ENCODE measurements around the gene CRKL.
"Not testable (repeated sequence)": the region's sequence is repeated elsewhere in the genome, so short reads cannot be mapped to it uniquely, and the experiment has no call there.

CRKL gene

DNA sequence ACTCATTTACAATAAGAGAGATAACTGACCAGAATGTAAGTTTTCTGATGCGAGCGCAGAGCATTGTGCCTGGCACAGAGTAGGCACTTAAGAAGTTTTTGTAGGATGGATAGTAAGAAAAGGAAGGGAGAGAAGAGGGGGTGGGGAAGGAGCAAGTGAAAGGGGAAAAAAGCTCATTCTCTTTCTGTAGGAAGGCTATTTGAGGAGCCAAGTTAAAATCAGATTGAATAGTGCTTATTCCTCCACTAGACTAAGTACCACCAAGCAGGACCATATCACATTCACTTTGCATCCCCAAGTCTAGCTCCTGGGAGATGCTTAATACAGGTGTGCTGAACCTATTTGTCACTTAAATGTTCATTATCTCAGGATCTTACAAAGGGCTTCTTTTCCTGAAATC, 14.1 kb upstream of the CRKL start:
- DNase-seq = no peak

GRCh38 chr22:20904008-20904979, 12.9 kb upstream of the CRKL start:
- no peak for DNase-seq

DNA sequence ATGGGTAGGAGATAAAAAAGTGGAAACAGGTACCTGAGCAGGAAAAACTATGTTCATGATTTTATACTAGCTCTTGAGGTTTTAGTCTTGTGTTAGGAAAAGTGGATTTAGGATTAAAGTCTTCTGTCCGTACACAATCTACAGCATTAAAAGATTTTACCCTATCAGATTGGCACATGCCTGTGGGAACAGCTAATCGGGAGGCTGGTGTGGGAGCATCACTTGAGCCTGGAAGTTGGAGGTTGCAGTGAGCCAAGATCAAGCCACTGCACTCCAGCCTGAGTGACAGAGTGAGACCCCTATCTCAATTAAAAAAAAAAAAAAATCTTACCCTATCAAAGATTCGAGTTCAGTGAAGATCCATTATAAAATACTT, 12.2 kb upstream of the CRKL start:
- no peak for DNase-seq

- peak; percentile 60 for DNase-seq
Measured at GRCh38 chr22:20905415-20906386, 11.5 kb upstream of the CRKL start.

DNA sequence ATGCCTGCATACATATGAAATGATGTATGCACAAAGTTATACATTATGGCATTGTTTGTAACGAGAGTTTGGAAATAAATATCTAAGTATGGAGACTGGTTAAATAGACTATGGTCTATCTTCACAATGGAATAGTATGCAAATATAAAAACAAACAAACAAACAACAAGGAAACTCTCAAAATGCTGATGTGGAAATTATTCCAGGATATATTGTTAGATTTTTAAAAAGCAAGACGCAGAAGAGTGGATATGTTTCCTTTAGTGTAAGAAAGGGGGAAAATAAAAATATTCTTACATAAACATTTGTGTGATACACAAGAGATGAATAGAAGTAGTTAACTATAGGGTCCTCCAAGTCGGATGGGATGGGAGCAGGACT, 10.8 kb upstream of the CRKL start:
- DNase-seq = no peak

DNA sequence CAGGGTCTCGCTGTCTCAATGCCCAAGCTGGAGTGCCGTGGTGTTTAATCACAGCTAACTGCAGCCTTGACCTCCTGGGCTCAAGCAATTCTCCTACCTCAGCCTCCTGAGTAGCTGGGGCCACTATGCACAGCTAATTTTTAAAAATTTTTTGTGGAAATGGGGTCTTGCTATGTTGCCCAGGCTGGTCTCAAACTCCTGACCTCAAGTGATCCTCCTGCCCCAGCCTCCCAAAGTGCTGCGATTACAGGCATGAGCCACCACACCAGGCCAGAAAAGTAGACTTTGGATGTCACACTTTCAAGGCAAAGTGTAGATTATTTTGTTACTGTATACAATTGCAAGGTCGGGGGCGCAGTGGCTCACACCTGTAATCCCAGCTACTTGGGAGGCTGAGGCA, 8.5 kb upstream of the CRKL start:
- DNase-seq = not testable (repeated sequence)

GRCh38 chr22:20909543-20910303, 7.5 kb upstream of the CRKL start:
- no peak for DNase-seq

- DNase-seq = no peak
Measured at GRCh38 chr22:20912494-20912893, 4.7 kb upstream of the CRKL start.

- no peak for DNase-seq
Measured at GRCh38 chr22:20918663-20919218, 1.5 kb downstream of the CRKL start.

DNA sequence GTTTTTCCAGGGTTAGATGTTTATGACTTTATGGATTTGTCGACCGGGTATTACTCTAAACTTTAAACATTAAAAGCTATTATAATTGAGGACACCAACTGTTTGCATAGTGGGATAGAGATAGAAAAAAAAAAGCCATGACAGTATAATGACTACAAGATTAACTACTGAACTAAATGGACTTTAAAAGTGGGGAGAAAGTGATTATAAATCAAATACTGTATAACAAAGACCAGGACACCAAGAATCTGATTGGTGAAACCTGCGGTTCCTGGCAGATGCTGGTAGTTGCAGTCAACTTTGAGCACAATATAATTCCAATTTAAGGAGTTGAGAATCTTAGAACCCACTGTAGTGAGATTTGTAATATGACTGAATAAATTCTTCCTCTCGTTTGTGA, 2.5 kb downstream of the CRKL start:
- no peak for DNase-seq

- DNase-seq = no peak
Measured at GRCh38 chr22:20920881-20921203, 3.6 kb downstream of the CRKL start.

DNA sequence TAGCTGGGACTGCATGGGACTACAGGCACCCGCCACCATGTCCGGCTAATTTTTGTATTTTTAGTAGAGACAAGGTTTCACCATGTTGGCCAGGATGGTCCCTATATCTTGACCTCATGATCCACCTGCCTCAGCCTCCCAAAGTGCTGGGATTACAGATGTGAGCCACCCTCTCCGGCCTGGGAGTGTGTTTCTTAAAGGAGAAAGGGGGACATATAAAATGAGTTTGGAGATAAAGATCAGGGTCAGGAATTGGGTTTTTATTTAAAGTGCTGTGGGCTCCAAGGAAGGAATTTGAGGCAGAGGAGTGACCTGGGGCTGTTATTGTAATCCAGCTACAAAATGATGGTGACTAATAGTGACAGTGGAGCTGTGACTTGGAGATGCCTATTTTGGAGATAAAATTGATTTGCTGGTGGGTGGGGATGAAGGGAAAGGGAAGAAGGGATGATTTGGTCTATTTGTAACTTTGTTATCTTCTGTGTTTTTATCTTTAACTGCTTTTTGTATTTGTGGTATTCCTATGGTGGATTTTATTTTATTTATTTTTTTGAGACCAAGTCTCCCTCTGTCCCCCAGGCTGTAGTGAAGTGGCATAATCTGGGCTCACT, 5.0 kb downstream of the CRKL start:
- no peak for DNase-seq

DNA sequence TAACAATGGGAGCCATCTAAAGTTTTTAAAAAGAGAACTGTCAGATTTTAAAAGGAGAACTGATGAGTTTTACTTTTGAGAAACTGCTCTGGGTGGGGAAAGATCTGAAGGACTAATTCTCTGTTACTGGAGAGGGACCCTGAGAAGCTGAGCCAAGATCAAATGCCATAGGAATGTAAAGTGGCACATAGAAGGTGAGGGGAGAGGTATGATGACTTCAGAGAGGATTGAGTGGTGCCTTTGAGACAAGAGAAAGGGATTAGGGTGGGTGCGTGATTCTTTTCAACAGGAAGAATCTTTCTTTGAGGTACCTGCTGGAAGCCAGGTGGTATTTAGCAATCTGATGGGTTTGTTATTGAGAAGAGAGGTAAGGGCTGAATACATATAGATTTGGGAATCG, 9.0 kb downstream of the CRKL start:
- no peak for DNase-seq

- no peak for DNase-seq
Measured at GRCh38 chr22:20927940-20928572, 10.8 kb downstream of the CRKL start.

GRCh38 chr22:20928573-20928967, 11.4 kb downstream of the CRKL start:
- DNase-seq = no peak

GRCh38 chr22:20930004-20930403, 12.8 kb downstream of the CRKL start:
- no peak for DNase-seq

DNA sequence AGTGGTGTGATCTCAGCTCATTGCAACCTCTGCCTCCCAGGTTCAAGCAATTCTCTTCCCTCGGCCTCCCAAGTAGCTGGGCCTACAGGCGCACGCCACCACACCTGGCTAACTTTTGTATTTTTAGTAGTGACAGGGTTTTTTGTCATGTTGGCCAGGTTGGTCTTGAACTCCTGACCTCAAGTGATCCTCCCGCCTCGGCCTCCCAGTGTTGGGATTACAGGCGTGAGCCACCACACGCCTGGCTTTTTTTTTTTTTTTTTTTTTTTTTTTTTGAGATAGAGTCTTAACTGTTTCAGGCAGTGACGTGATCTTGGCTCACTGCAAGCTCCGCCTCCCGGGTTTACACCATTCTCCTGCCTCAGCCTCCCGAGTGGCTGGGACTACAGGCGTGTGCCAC, 13.2 kb downstream of the CRKL start:
- not testable (repeated sequence) for DNase-seq

- no peak for DNase-seq
Measured at GRCh38 chr22:20931126-20931654, 14.0 kb downstream of the CRKL start.

GRCh38 chr22:20933910-20934309, 16.7 kb downstream of the CRKL start:
- DNase-seq = no peak

- not testable (repeated sequence) for DNase-seq
Measured at GRCh38 chr22:20935049-20935448, 17.8 kb downstream of the CRKL start.

DNA sequence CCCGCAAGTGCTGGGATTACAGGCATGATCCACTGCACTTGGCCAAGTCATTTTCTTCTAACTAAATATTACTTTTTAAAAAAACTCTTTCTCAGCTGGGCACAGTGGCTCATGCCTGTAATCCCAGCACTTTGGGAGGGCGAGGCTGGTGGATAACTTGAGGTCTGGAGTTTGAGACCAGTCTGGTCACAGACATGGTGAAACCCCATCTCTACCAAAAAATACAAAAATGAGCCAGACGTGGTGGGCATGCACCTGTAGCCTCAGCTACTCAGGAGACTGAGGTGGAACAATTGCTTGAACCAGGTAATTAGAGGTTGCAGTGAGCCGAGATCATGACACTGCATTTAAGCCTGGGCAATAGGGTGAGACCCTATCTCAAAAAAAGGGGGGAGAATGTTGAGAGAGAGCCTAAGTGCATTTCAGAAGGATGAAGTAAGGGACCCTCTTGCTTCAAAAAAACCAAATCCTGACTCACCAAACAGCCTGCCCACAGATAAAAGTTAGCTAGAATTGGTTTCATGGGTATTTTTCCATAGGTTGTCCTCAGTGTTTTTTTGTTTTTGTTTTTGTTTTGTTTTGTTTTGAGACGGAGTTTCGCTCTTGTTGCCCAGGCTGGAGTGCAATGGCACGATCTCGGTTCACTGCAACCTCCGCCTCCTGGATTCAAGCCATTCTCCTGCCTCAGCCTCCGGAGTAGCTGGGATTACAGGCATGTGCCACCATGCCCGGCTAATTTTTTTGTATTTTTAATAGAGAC, 18.8 kb downstream of the CRKL start:
- not testable (repeated sequence) for DNase-seq

Data from NCI-H524 treated with DMSO at 0.1 percent for 48 hours (cell line).